LHCN-M2 (cell line): ENCODE measurements around the gene DIPK1C. TPM values are rescaled to one million over a fixed set of nuclear protein-coding genes. Genes with fewer than 3 reads are reported as not detected.

Experiments used
- DNase-seq: peaks from one replicate; pipeline ENCODE4 v3.0.0-alpha.2; 2012; ENCODE audit warnings: low read depth
- total RNA-seq: library from RNA; depleted of rRNA; stranded (reverse); fragments of >200 nt; gene quantifications from 2 replicates; pipeline ENCODE4 v1.2.3, GENCODE V29; 2014

Gene DIPK1C
- total RNA-seq, 1 experiment from 2014 or later: not detected

- DNase-seq: no peak
Measured at GRCh38 chr18:74482697-74483096, 25.6 kb upstream of the DIPK1C start.

- no peak for DNase-seq
Measured at GRCh38 chr18:74480149-74480651, 23.1 kb upstream of the DIPK1C start.

- no peak for DNase-seq
Measured at GRCh38 chr18:74479486-74480148, 22.5 kb upstream of the DIPK1C start.

- DNase-seq: no peak
Measured at GRCh38 chr18:74478880-74479279, 21.8 kb upstream of the DIPK1C start.

- DNase-seq: no peak
Measured at GRCh38 chr18:74478316-74478715, 21.2 kb upstream of the DIPK1C start.

GRCh38 chr18:74477771-74478170 lies 20.7 kb upstream of the DIPK1C start:
- DNase-seq: no peak

GRCh38 chr18:74476140-74476539 lies 19.0 kb upstream of the DIPK1C start:
- peak; percentile 8 for DNase-seq

GRCh38 chr18:74473976-74474640 lies 17.0 kb upstream of the DIPK1C start:
- DNase-seq: no peak

GRCh38 chr18:74472312-74472711 lies 15.2 kb upstream of the DIPK1C start:
- DNase-seq: no peak

- DNase-seq: no peak
Measured at GRCh38 chr18:74468547-74469061, 11.5 kb upstream of the DIPK1C start.

- DNase-seq: no peak
Measured at GRCh38 chr18:74465775-74466174, 8.7 kb upstream of the DIPK1C start.

GRCh38 chr18:74463983-74464382 lies 6.9 kb upstream of the DIPK1C start:
- DNase-seq: no peak

GRCh38 chr18:74463254-74463653 lies 6.1 kb upstream of the DIPK1C start:
- DNase-seq: no peak

- no peak for DNase-seq
Measured at GRCh38 chr18:74460825-74461224, 3.7 kb upstream of the DIPK1C start.

- DNase-seq: no peak
Measured at GRCh38 chr18:74459889-74460288, 2.8 kb upstream of the DIPK1C start.

- DNase-seq: no peak
Measured at GRCh38 chr18:74457725-74458421, 765 bp upstream of the DIPK1C start.

- DNase-seq: no peak
Measured at GRCh38 chr18:74456349-74457042, 612 bp downstream of the DIPK1C start.

GRCh38 chr18:74456017-74456348 lies 1.1 kb downstream of the DIPK1C start:
- DNase-seq: no peak

- DNase-seq: no peak
Measured at GRCh38 chr18:74455386-74455785, 1.7 kb downstream of the DIPK1C start.

- DNase-seq: no peak
Measured at GRCh38 chr18:74454279-74454751, 2.8 kb downstream of the DIPK1C start.

- no peak for DNase-seq
Measured at GRCh38 chr18:74453642-74454198, 3.4 kb downstream of the DIPK1C start.
